Measurements from ENCODE around the gene RLN3.
"Not testable (repeated sequence)": the region's sequence is repeated elsewhere in the genome, so short reads cannot be mapped to it uniquely, and the experiment has no call there.

The RLN3 gene

GRCh38 chr19:14033946-14034345 lies 6.0 kb downstream of the RLN3 start:
- no peak overlapping the region for H3K9ac ChIP-seq (ENCODE audit: low read depth, low read length, poor library complexity, severe bottlenecking)
- H3K4me3 ChIP-seq (ENCODE audit: low read length, poor library complexity, severe bottlenecking), result no peak overlapping the region
- no peaks in the 10 kb centered on the region for H3K36me3 ChIP-seq (ENCODE audit: insufficient read depth, low read length)
- H3K9me3 ChIP-seq (ENCODE audit: insufficient read depth, low read depth, low read length), result no peaks in the 10 kb centered on the region
- no peak overlapping the region for H3K4me2 ChIP-seq (ENCODE audit: low read depth, low read length, poor library complexity, severe bottlenecking)
- peaks cover 5% of the 10 kb centered on the region for H3K4me1 ChIP-seq (ENCODE audit: insufficient read depth, low read length, poor library complexity, severe bottlenecking)
- TF ChIP-seq CTCF (conservative IDR thresholded peaks at IDR 0.05; ENCODE audit: low read length), result no peak
- TF ChIP-seq EZH2phosphoT487 (IDR thresholded peaks at IDR 0.05; ENCODE audit: borderline replicate concordance), result no peak
- H3K79me2 ChIP-seq (ENCODE audit: insufficient read depth, low read length), result peaks cover 10% of the 10 kb centered on the region; the same call in 1 of the 2 replicates
- no peak overlapping the region for H2AFZ ChIP-seq (ENCODE audit: low read length)
- H3F3A ChIP-seq (ENCODE audit: low read depth), result peaks cover 7% of the 10 kb centered on the region; the same call in 1 of the 2 replicates
- no peaks in the 10 kb centered on the region for H3K9me2 ChIP-seq (replicated peaks; ENCODE audit: low read depth, low read length)
- no peaks in the 10 kb centered on the region for H4K20me1 ChIP-seq (ENCODE audit: insufficient read depth, low read length, poor library complexity, severe bottlenecking)
- no peaks in the 10 kb centered on the region for H3K27me3 ChIP-seq (ENCODE audit: insufficient read depth, low read length, poor library complexity, severe bottlenecking)

GRCh38 chr19:14035159-14035558 lies 7.2 kb downstream of the RLN3 start:
- not testable (repeated sequence) for H3K9me3 ChIP-seq (ENCODE audit: insufficient read depth, low read depth, low read length); H2AFZ ChIP-seq (ENCODE audit: low read length)

GRCh38 chr19:14035706-14036105 lies 7.8 kb downstream of the RLN3 start:
- no peaks in the 10 kb centered on the region for H3K9me2 ChIP-seq (replicated peaks; ENCODE audit: low read depth, low read length)
- H3K9me3 ChIP-seq (ENCODE audit: insufficient read depth, low read depth, low read length), result no peaks in the 10 kb centered on the region
- H3F3A ChIP-seq (ENCODE audit: low read depth), result peaks cover 2% of the 10 kb centered on the region; the same call in 1 of the 2 replicates
- H3K9ac ChIP-seq (ENCODE audit: low read depth, low read length, poor library complexity, severe bottlenecking), result no peak overlapping the region
- no peaks in the 10 kb centered on the region for H3K27me3 ChIP-seq (ENCODE audit: insufficient read depth, low read length, poor library complexity, severe bottlenecking)
- peaks cover 10% of the 10 kb centered on the region; the same call in 1 of the 2 replicates for H3K79me2 ChIP-seq (ENCODE audit: insufficient read depth, low read length)
- no peaks in the 10 kb centered on the region for H4K20me1 ChIP-seq (ENCODE audit: insufficient read depth, low read length, poor library complexity, severe bottlenecking)
- H3K4me2 ChIP-seq (ENCODE audit: low read depth, low read length, poor library complexity, severe bottlenecking), result no peak overlapping the region
- H2AFZ ChIP-seq (ENCODE audit: low read length), result no peak overlapping the region
- no peaks in the 10 kb centered on the region for H3K36me3 ChIP-seq (ENCODE audit: insufficient read depth, low read length)
- no peak overlapping the region for H3K4me3 ChIP-seq (ENCODE audit: low read length, poor library complexity, severe bottlenecking)
- H3K4me1 ChIP-seq (ENCODE audit: insufficient read depth, low read length, poor library complexity, severe bottlenecking), result peaks cover 5% of the 10 kb centered on the region
- no peak for TF ChIP-seq EZH2phosphoT487 (IDR thresholded peaks at IDR 0.05; ENCODE audit: borderline replicate concordance)
- TF ChIP-seq CTCF (conservative IDR thresholded peaks at IDR 0.05; ENCODE audit: low read length), result no peak

More at GRCh38 chr19:14035159-14035558, 7.2 kb downstream of the RLN3 start:
- H3K4me2 ChIP-seq (ENCODE audit: low read depth, low read length, poor library complexity, severe bottlenecking); H3K9me2 ChIP-seq (replicated peaks; ENCODE audit: low read depth, low read length); H3K4me1 ChIP-seq (ENCODE audit: insufficient read depth, low read length, poor library complexity, severe bottlenecking); H4K20me1 ChIP-seq (ENCODE audit: insufficient read depth, low read length, poor library complexity, severe bottlenecking); H3K79me2 ChIP-seq (ENCODE audit: insufficient read depth, low read length); H3K4me3 ChIP-seq (ENCODE audit: low read length, poor library complexity, severe bottlenecking); H3K27me3 ChIP-seq (ENCODE audit: insufficient read depth, low read length, poor library complexity, severe bottlenecking); H3K9ac ChIP-seq (ENCODE audit: low read depth, low read length, poor library complexity, severe bottlenecking); H3F3A ChIP-seq (ENCODE audit: low read depth); H3K36me3 ChIP-seq (ENCODE audit: insufficient read depth, low read length): not testable (repeated sequence)

- Histone ChIP-seq H3K9ac (ENCODE audit: low read depth, low read length, poor library complexity, severe bottlenecking) (no peak overlapping the region), H3K4me1 (ENCODE audit: insufficient read depth, low read length, poor library complexity, severe bottlenecking) (no peaks in the 10 kb centered on the region), H3K79me2 (ENCODE audit: insufficient read depth, low read length) (no peaks in the 10 kb centered on the region), H4K20me1 (ENCODE audit: insufficient read depth, low read length, poor library complexity, severe bottlenecking) (no peaks in the 10 kb centered on the region), H3F3A (ENCODE audit: low read depth) (no peaks in the 10 kb centered on the region), H3K27me3 (ENCODE audit: insufficient read depth, low read length, poor library complexity, severe bottlenecking) (no peaks in the 10 kb centered on the region), H3K4me3 (ENCODE audit: low read length, poor library complexity, severe bottlenecking) (no peak overlapping the region), H2AFZ (ENCODE audit: low read length) (no peak overlapping the region), H3K4me2 (ENCODE audit: low read depth, low read length, poor library complexity, severe bottlenecking) (no peak overlapping the region), H3K36me3 (ENCODE audit: insufficient read depth, low read length) (peaks cover 4% of the 10 kb centered on the region; the same call in 1 of the 2 replicates), H3K9me3 (ENCODE audit: insufficient read depth, low read depth, low read length) (no peaks in the 10 kb centered on the region), H3K9me2 (replicated peaks; ENCODE audit: low read depth, low read length) (no peaks in the 10 kb centered on the region)
- TF ChIP-seq EZH2phosphoT487 (IDR thresholded peaks at IDR 0.05; ENCODE audit: borderline replicate concordance) (no peak), CTCF (conservative IDR thresholded peaks at IDR 0.05; ENCODE audit: low read length) (no peak)
Observed at GRCh38 chr19:14039181-14039580, 11.2 kb downstream of the RLN3 start.

All from Loucy (cell line).